ENCODE results near the gene PIWIL4.
"Not testable (repeated sequence)": the region's sequence is repeated elsewhere in the genome, so short reads cannot be mapped to it uniquely, and the experiment has no call there.

GRCh38 chr11:94555752-94556329, 11.3 kb upstream of the PIWIL4 start:
- TF ChIP-seq POLR2A (IDR thresholded peaks at IDR 0.05) = not testable (repeated sequence)
- TF ChIP-seq, protein P1, sequence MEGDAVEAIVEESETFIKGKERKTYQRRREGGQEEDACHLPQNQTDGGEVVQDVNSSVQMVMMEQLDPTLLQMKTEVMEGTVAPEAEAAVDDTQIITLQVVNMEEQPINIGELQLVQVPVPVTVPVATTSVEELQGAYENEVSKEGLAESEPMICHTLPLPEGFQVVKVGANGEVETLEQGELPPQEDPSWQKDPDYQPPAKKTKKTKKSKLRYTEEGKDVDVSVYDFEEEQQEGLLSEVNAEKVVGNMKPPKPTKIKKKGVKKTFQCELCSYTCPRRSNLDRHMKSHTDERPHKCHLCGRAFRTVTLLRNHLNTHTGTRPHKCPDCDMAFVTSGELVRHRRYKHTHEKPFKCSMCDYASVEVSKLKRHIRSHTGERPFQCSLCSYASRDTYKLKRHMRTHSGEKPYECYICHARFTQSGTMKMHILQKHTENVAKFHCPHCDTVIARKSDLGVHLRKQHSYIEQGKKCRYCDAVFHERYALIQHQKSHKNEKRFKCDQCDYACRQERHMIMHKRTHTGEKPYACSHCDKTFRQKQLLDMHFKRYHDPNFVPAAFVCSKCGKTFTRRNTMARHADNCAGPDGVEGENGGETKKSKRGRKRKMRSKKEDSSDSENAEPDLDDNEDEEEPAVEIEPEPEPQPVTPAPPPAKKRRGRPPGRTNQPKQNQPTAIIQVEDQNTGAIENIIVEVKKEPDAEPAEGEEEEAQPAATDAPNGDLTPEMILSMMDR (IDR thresholded peaks at IDR 0.05) = not testable (repeated sequence)
